SK-MEL-5 (cell line): ENCODE results near the gene RHOD. TPM values are rescaled to one million over a fixed set of nuclear protein-coding genes. Genes with fewer than 3 reads are reported as not detected.
A peak's percentile ranks its signal among the peaks of the same experiment; 100 is the strongest.

ENCODE experiments used
- DNase-seq: peaks from one replicate; pipeline ENCODE4 v3.0.0-alpha.2; 2016; ENCODE audit warnings: low read depth, low spot score
- in situ Hi-C: cut with HindIII; loops from 2 replicates; pipeline ENCODE4 v1.10.0; 2016; ENCODE audit warnings: low sequenced_read_pairs, high pct_unique_total_duplicates, low pct_unique_long_range_greater_than_20kb
- total RNA-seq: library from RNA; depleted of rRNA; stranded (reverse); fragments of >200 nt; shearing (Covaris generic); gene quantifications from 2 replicates; pipeline ENCODE4 v1.2.3, GENCODE V29; 2014

Gene RHOD
- total RNA-seq, 1 experiment from 2014 or later = not detected

GRCh38 chr11:67027943-67028542, 28.6 kb upstream of the RHOD start:
- no peak for DNase-seq
- in situ Hi-C loops = no loop called here

DNA sequence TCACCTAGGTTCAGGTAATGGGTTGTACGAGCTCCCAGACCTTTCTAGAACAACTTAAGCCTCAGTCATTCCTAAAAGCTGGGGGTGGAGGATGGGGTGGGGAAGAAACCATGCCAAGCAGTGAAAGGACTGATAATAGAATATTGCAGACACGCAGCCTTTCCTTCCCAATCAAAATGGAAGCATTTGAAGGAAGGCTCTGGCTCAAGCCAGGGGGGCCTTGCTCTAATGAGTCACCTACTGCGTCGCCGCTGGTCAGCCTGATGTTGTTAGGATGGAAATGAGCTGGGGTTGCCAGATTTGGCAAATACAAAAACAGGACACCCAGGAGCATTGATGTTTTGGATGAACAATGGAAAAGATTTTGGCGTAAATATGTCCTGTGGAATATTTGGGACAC, 27.5 kb upstream of the RHOD start:
- in situ Hi-C loops = no loop called here
- no peak for DNase-seq

DNA sequence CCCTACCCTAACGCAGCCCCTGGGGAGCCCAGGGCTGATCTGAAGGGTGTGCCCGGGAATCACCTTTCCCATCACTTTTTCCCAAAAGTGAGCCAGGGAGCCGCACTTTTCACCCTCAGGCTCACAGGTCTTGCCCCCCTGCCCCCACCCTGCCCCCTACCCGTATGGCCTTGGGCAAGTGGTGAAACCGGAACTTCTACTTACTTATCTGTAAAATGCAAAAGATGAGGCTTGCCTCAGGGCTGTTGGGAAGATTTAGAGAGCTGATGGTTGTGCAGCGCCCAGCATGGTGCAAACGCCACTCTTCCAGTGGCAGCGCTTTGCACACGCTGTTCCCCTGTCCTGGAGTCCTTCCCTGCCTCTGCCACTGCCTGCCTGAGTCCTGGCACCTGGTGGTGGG, 25.7 kb upstream of the RHOD start:
- no peak for DNase-seq

DNA sequence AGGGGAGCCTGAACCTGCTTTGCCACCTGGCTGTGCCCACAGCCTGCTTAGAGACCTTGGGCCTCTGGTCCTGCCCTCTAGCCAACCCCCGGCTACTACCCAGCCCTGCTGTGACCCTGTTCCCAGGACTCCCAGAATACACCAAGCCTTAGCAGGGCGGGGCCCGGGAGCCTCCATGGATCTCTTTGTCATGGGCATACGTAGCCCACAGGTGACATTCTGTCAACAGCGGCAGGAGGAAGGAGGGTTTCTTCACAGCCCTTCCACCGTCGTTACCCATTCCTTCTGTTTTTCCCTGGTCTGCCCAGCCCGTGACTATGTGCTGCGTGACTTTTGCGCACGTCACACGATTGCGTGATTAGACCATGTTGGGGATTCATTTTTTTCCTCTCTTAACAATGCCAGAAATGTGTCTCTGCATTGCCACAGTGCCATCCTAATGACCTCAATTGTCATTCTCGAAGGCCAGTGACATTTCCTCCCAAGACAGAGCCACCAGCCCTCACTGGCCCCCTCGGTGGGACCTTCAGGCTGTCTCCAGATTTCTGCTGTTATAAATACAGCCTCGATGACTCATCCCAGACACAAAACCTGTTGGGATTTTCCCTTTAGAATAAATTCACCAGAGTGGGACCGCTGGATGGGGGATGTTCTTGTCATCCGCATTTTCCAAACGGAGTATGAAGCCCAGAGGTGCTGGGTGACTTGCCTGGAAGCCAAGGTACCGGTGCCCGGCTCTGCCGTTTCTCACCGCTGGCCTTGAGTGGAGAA, 24.7 kb upstream of the RHOD start:
- in situ Hi-C loops = no loop called here
- no peak for DNase-seq

More for the DNA sequence above, 25.7 kb upstream of the RHOD start:
- in situ Hi-C loops = no loop called here

GRCh38 chr11:67032830-67033551, 23.7 kb upstream of the RHOD start:
- DNase-seq = no peak
- in situ Hi-C loops = no loop called here

DNA sequence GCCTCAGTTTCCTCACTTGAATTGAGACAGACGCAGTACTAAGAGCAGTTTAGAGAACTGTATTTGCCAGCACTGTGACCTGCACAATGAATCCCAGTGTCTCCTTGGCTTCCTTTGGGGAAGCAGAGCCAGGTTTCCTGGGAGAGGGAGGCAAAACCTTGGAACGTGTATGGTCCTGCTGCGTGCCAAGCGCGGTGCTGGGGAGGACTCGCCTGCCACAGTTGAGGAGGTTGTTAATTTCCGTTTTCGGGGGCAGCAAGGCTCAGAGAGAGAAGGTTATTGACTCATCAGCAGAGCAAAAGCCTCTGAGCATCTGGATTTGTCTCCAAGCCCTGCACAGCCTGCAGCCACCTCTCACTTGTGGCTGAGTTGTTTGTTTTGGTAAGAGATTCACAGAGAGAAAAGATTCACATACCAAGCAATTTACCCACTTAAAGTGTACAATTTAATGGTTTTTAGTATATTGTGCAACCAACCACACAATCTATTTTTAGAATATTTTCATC, 22.9 kb upstream of the RHOD start:
- DNase-seq = no peak

DNA sequence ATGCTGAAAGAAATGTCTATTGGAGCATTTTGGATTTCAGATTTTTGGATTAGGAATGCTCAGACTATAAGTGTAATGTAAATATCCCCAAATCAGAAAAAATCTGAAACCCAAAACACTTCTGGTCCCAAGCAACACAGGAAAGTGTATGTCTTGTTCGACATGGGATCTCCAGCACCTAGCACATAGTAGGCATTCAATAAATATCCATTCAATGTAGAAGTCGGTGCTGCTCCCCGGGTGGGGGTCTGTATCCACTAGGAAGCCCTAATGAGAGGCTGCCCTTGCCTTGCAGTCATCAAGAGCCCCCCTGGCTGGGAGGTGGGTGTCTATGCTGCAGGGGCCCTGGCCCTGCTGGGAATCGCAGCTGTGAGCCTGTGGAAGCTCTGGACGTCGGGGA, 22.3 kb upstream of the RHOD start:
- in situ Hi-C loops = no loop called here
- DNase-seq = no peak

More for the DNA sequence above, 22.9 kb upstream of the RHOD start:
- in situ Hi-C loops = no loop called here

DNA sequence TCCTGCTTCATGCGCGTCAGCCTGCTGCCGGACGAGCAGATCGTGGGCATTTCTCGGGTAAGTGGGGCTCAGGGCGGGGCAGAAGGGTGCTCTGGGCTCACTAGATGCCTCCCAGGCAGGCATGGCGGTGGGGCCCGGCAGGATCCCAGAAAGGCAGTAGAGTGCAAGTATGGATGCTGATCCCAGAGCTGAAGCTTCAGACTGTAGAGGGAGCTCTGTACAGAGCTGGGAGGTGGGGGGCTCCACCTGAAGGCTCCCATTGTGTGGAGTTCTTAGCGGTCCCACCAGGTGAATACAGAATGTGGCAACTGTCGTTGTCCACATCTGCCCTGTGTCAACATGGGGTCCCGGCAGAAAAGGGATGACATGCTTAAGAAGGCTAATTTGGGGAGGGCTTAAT, 16.5 kb upstream of the RHOD start:
- in situ Hi-C loops = no loop called here
- DNase-seq = no peak

DNA sequence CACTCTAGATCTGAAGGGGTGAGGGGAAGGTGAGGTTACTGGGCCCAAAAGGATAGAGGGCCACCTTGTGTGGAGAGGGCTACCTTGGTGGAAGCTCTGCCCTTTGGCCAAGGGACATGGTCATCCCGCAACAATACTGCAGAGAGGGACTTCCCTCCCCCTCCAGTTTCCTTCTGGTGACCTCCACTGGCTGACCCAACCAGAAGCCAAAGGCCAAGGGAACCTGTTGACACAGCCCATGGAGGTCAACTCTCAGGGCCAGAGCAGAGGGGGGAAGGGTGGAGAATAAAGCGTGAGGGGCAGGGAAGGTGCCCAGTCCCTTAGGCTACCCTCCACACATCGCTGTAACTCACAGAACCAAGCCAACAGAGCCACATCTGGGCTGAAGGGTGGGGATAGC, 15.0 kb upstream of the RHOD start:
- in situ Hi-C loops = no loop called here
- DNase-seq = no peak

DNA sequence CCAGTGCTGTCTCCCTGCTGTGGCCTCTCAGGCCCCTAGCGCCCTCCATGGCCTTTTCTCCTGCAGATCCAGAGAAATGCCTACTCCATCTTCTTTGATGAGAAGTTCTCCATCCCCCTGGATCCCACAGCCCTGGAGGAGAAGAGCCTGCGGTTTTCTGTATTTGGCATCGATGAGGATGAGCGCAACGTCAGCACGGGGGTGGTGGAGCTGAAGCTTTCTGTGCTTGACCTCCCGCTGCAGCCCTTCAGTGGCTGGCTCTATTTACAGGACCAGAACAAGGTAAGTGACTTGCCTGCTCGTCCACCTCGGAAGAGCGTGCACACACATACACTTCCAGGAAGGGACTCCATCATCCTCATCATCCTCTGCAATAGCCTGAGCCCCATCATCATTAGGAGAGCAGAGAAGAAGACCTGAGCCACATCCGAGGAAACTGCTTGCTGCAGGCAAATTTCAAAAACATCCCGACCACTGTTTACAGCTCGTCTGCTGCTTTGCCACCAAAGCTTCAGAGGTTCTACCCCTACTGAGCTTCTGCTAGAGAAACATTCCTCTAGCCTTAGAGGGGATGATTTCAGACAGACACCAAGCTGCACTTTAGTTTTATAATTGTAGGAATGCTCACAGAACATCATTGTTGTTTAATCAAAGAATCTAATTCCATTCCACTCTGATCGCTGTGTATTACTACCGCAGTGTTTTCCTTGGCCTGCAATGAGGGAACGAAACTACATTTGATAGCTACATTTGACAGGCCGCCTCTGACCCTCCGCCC, 12.9 kb upstream of the RHOD start:
- in situ Hi-C loops = no loop called here

DNA sequence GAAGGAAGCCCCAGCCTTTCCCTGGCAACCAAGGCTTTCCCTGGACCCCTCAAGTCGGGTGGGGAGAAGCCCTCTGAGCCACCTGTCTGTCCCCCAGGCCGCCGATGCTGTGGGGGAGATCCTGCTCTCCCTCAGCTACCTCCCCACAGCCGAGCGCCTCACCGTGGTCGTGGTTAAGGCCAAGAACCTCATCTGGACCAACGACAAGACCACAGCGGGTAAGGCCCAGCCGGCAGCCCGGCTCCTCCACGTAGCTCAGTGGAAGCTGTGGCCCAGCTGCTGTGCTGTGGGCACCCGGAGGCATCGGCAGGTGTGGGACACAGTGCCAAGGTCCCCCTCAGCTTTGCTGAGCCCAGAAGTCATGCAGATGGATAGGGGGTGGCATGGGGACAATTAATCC, 12.2 kb upstream of the RHOD start:
- in situ Hi-C loops = no loop called here
- DNase-seq = no peak

More for the DNA sequence above, 12.9 kb upstream of the RHOD start:
- no peak for DNase-seq

DNA sequence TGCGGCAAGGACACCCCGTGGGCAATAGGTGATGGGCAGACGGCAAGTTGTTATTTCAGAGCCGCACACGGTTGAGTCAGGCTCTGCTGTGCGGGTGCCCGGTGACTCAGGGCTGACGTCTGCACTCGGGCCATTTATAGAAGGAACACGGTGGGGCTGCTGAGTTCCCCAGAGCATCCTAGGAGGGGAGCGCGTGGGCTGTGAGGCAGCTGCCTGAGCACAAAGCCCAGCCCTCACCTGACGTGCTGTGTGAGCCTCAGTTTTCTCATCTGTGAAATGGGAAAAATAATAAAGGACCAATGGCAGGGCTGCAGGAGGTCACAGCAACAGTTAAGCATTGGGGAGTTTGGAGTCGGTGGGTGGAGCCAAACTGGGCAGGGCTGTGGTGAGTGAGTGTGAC, 11.3 kb upstream of the RHOD start:
- DNase-seq = peak; percentile 19
- in situ Hi-C loops = no loop called here

DNA sequence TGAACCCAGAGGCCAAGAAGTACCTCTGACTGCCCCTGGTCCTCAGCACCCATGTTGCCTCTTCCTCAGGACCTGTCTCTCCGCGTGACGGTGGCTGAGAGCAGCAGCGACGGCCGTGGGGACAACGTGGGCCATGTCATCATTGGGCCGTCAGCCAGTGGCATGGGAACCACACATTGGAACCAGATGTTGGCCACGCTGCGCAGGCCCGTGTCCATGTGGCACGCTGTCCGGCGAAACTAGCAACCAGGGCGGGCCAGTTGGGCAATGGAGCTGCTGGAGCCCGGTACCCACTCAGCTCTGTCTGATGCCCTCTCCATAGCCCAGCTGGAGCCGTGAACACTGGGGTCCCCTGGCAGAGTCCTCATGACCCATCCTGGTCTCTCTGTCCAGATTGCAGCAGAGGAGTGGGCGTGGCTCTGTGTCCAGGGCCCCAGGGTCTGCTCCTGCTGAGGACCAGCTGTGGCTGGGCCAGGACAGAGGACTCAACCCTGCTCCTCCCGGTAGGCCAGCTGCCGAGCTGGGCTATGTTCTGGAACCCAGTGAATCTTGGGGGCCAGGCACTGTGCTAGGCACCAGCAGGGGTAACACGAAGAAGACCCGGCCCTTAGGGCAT, 8.0 kb upstream of the RHOD start:
- in situ Hi-C loops = no loop called here
- DNase-seq = no peak

DNA sequence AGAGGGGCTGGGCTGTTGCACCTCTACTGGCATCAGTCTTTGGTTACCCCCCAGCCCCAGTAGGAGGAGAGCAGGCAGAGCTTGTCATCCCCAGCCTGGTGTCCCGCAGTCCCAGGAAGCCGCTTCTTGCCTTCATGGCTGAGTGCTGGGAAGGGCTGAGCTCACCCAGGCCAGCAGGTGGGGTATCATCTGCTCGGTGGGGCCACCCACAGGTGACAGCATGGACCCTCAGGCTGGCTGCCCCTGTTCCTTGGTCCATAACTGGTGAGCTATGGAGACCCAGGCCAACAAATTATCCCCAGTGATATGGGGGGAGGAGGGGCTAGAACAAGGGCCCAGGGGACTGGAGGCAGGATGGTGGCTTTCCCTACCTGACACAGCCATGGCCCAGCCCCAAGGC, 6.5 kb upstream of the RHOD start:
- in situ Hi-C loops = no loop called here
- no peak for DNase-seq

- in situ Hi-C loops = no loop called here
- DNase-seq = no peak
Observed at GRCh38 chr11:67051180-67051893, 5.3 kb upstream of the RHOD start.

- no peak for DNase-seq
- in situ Hi-C loops = no loop called here
Observed at GRCh38 chr11:67051945-67052488, 4.6 kb upstream of the RHOD start.

- no peak for DNase-seq
- in situ Hi-C loops = no loop called here
Observed at GRCh38 chr11:67052891-67053290, 3.8 kb upstream of the RHOD start.
